Ishikawa (cell line): Measurements from ENCODE around the gene PKD1.

ENCODE experiments used
- CREB1 ChIP-seq: IDR thresholded peaks from 2 replicates; pipeline ENCODE4 v1.6.1; 2012; ENCODE audit warnings: low read depth
- RAD21 ChIP-seq: IDR thresholded peaks from 2 replicates; pipeline ENCODE4 v1.6.1; 2012; ENCODE audit warnings: low read depth
- TAF1 ChIP-seq: IDR thresholded peaks from 2 replicates; pipeline ENCODE4 v1.6.1; 2012; ENCODE audit warnings: low read depth, mild to moderate bottlenecking
- TEAD4 ChIP-seq: IDR thresholded peaks from 2 replicates; pipeline ENCODE4 v1.6.1; 2012
- TF ChIP-seq, protein P1 (sequence below): IDR thresholded peaks from 2 replicates; pipeline ENCODE4 v1.6.1; 2012

DNA sequence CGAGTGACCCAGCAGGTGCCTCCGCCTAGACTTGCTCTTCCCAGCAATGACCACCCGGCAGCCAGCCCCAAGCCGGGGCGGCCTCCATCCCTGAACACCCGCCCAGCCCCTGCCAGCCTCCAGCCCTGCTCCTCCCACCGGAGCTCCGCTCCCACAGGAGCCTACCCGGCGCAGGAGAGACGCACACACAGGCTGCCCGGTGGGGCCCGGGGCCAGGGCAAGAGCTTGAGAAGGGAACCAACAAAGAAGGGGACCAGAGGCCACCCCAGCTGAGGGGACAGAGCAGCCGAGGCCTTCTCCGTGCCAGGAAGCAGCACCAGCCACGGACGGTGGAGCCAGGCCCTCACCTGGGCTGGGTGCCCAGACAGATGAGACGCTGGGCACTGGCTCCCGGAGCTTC lies 13.8 kb downstream of the PKD1 start:
- no peak for TF ChIP-seq TEAD4
- TF ChIP-seq TAF1: no peak
- no peak for TF ChIP-seq RAD21
- TF ChIP-seq, protein P1, sequence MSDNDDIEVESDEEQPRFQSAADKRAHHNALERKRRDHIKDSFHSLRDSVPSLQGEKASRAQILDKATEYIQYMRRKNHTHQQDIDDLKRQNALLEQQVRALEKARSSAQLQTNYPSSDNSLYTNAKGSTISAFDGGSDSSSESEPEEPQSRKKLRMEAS: no peak
- TF ChIP-seq CREB1: no peak
